ENCODE data around the gene KNG1.

GRCh38 chr3:186783731-186784515, 66.8 kb downstream of the KNG1 start:
- no peak for TF ChIP-seq CTCF (IDR thresholded peaks at IDR 0.05; ENCODE audit: insufficient read depth, low read depth, low read length)
- no peak for TF ChIP-seq EZH2 (IDR thresholded peaks at IDR 0.05; ENCODE audit: insufficient read depth, low read length)

Measured in astrocyte (in vitro differentiated cells and primary cell).